ENCODE results near the gene FAM209A. TPM values are rescaled to one million over a fixed set of nuclear protein-coding genes. Genes with fewer than 3 reads are reported as not detected.
A peak's percentile ranks its signal among the peaks of the same experiment; 100 is the strongest.
"Not testable (repeated sequence)": the region's sequence is repeated elsewhere in the genome, so short reads cannot be mapped to it uniquely, and the experiment has no call there.

FAM209A gene
- total RNA-seq, 5 donors from 2014 or later (not counting 1 experiment from before 2014, with no cell fraction given) = 3.7 to 5.6 (median 4.7) TPM

DNA sequence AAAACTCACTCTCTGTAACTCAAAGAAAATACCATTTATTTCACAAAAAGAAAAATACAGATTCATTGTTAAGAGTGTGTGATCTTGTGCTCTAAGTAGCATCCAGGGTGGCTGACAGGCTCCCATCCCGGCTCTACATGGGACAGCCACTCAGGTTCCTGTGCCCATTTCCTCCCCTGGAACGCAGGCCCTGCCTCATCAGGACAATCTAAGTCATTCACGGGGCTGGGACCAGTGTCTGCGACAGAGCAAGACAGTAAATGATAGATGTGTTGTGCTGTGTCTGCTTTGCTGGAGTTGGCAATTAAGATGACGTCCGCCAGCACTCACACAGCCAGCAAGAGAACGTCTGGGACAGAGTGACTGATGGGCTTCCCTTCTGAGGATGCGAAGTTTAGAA is 6.9 kb upstream of the FAM209A start:
- Histone ChIP-seq H3K27me3 (replicated peaks in 1 of 2; ENCODE audit: control insufficient read depth in 2 of 2, extremely low read depth in 1 of 2, insufficient read depth in 2 of 2, low read length in 1 of 2) (no peaks in the 10 kb centered on the region), H3K9me3 (peaks cover 3% of the 10 kb centered on the region), H3K4me3 (ENCODE audit: control insufficient read depth in 1 of 2, extremely low read depth in 1 of 2, low read length in 1 of 2) (no peak overlapping the region), H3K27ac (ENCODE audit: low read length) (no peak overlapping the region), H3K36me3 (ENCODE audit: control insufficient read depth in 2 of 2, extremely low read depth in 1 of 2, insufficient read depth in 1 of 2, low read length in 1 of 2) (peaks cover 13 to 63% of the 10 kb centered on the region in 2 donors), H3K4me1 (ENCODE audit: control insufficient read depth in 1 of 2, extremely low read depth in 1 of 2, insufficient read depth in 2 of 2, low read length in 2 of 2) (peaks cover 0 to 3% of the 10 kb centered on the region in 2 experiments)
- H3K36me3 Mint-ChIP-seq = peaks cover 75% of the 10 kb centered on the region
- CTCF ChIA-PET = no interaction called here
- no peak overlapping the region for H3K27ac Mint-ChIP-seq
- H3K27me3 Mint-ChIP-seq = no peaks in the 10 kb centered on the region
- no peak for ATAC-seq (replicated peaks in 1 of 4)
- H3K9me3 Mint-ChIP-seq = peaks cover 0 to 22% (median 22%) of the 10 kb centered on the region in 3 donors
- no peak overlapping the region for H3K4me3 Mint-ChIP-seq
- peaks cover 0 to 6% (median 0%) of the 10 kb centered on the region in 3 donors for H3K4me1 Mint-ChIP-seq
- WGBS (ENCODE audit: insufficient coverage) = 95% methylated on average over 4 of the region's 8 CpGs
- POLR2A ChIA-PET = no interaction called here
- no peak for DNase-seq

- Mint-ChIP-seq H3K4me1 (peaks cover 3 to 11% (median 3%) of the 10 kb centered on the region in 3 donors), H3K4me3 (no peak overlapping the region), H3K9me3 (peaks cover 0 to 22% (median 22%) of the 10 kb centered on the region in 3 donors), H3K27ac (no peak overlapping the region), H3K27me3 (no peaks in the 10 kb centered on the region), H3K36me3 (peaks cover 76% of the 10 kb centered on the region)
- 98% methylated on average over 11 of the region's 14 CpGs for WGBS (ENCODE audit: insufficient coverage)
- no peak for ATAC-seq (replicated peaks in 1 of 4)
- peaks cover 0 to 3% of the 10 kb centered on the region in 2 experiments for H3K4me1 ChIP-seq (ENCODE audit: control insufficient read depth in 1 of 2, extremely low read depth in 1 of 2, insufficient read depth in 2 of 2, low read length in 2 of 2)
- peaks cover 3% of the 10 kb centered on the region for H3K9me3 ChIP-seq
- H3K27me3 ChIP-seq (replicated peaks in 1 of 2; ENCODE audit: control insufficient read depth in 2 of 2, extremely low read depth in 1 of 2, insufficient read depth in 2 of 2, low read length in 1 of 2) = no peaks in the 10 kb centered on the region
- POLR2A ChIA-PET = no interaction called here
- peaks cover 8 to 60% of the 10 kb centered on the region in 2 donors for H3K36me3 ChIP-seq (ENCODE audit: control insufficient read depth in 2 of 2, extremely low read depth in 1 of 2, insufficient read depth in 1 of 2, low read length in 1 of 2)
- no peak overlapping the region for H3K4me3 ChIP-seq (ENCODE audit: control insufficient read depth in 1 of 2, extremely low read depth in 1 of 2, low read length in 1 of 2)
- no peak for DNase-seq
- no peak overlapping the region for H3K27ac ChIP-seq (ENCODE audit: low read length)
- CTCF ChIA-PET = no interaction called here
Measured at GRCh38 chr20:56518126-56518525, 6.4 kb upstream of the FAM209A start.

- peaks cover 7 to 18% (median 8%) of the 10 kb centered on the region in 3 donors for H3K4me1 Mint-ChIP-seq
- H3K4me1 ChIP-seq (ENCODE audit: control insufficient read depth in 1 of 2, extremely low read depth in 1 of 2, insufficient read depth in 2 of 2, low read length in 2 of 2) = peaks cover 3 to 8% of the 10 kb centered on the region in 2 experiments
- H3K9me3 Mint-ChIP-seq = peaks cover 0 to 22% (median 22%) of the 10 kb centered on the region in 3 donors
- 94% methylated on average over 5 of the region's 10 CpGs for WGBS (ENCODE audit: insufficient coverage)
- H3K36me3 Mint-ChIP-seq = peaks cover 75% of the 10 kb centered on the region
- peaks cover 8 to 52% of the 10 kb centered on the region in 2 donors for H3K36me3 ChIP-seq (ENCODE audit: control insufficient read depth in 2 of 2, extremely low read depth in 1 of 2, insufficient read depth in 1 of 2, low read length in 1 of 2)
- peak overlapping the region in 1 of 3 donors; percentile 17 for H3K4me3 Mint-ChIP-seq
- DNase-seq = no peak
- no peak for ATAC-seq (replicated peaks in 1 of 4)
- ChIA-PET POLR2A (no interaction called here), CTCF (no interaction called here)
- H3K9me3 ChIP-seq = peaks cover 3% of the 10 kb centered on the region
- no peaks in the 10 kb centered on the region for H3K27me3 Mint-ChIP-seq
- no peak overlapping the region for H3K4me3 ChIP-seq (ENCODE audit: control insufficient read depth in 1 of 2, extremely low read depth in 1 of 2, low read length in 1 of 2)
- H3K27me3 ChIP-seq (replicated peaks in 1 of 2; ENCODE audit: control insufficient read depth in 2 of 2, extremely low read depth in 1 of 2, insufficient read depth in 2 of 2, low read length in 1 of 2) = no peaks in the 10 kb centered on the region
- H3K27ac Mint-ChIP-seq = no peak overlapping the region
- H3K27ac ChIP-seq (ENCODE audit: low read length) = no peak overlapping the region
Measured at GRCh38 chr20:56518721-56519398, 5.7 kb upstream of the FAM209A start.

DNA sequence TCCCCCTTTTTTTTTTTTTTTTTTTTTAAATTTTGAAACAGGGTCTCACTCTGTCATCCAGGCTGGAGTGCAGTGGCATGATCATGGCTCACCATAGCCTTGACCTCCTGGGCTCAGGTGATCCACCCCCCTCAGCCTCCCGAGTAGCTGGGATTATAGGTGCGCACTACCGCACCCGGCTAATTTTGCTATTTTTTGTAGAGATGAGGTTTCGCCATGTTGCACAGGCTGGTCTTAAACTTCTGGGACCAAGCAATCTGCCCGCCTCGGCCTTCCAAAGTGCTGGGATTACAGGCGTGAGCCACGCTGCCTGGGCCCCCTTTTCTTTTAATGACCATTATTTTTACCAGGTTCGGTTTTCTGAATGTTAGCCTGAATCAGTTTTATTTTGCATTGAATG is 5.0 kb upstream of the FAM209A start:
- peaks cover 8 to 45% of the 10 kb centered on the region in 2 donors for H3K36me3 ChIP-seq (ENCODE audit: control insufficient read depth in 2 of 2, extremely low read depth in 1 of 2, insufficient read depth in 1 of 2, low read length in 1 of 2)
- H3K9me3 ChIP-seq = peaks cover 3% of the 10 kb centered on the region
- 100% methylated on average over 3 of the region's 10 CpGs for WGBS (ENCODE audit: insufficient coverage)
- Mint-ChIP-seq H3K36me3 (peaks cover 72% of the 10 kb centered on the region), H3K27ac (no peak overlapping the region), H3K4me3 (no peak overlapping the region), H3K4me1 (peaks cover 7 to 21% (median 8%) of the 10 kb centered on the region in 3 donors), H3K27me3 (no peaks in the 10 kb centered on the region), H3K9me3 (peaks cover 0 to 22% (median 22%) of the 10 kb centered on the region in 3 donors)
- ATAC-seq (replicated peaks in 1 of 4) = no peak
- no peaks in the 10 kb centered on the region for H3K27me3 ChIP-seq (replicated peaks in 1 of 2; ENCODE audit: control insufficient read depth in 2 of 2, extremely low read depth in 1 of 2, insufficient read depth in 2 of 2, low read length in 1 of 2)
- CTCF ChIA-PET = no interaction called here
- no peak for DNase-seq
- H3K4me1 ChIP-seq (ENCODE audit: control insufficient read depth in 1 of 2, extremely low read depth in 1 of 2, insufficient read depth in 2 of 2, low read length in 2 of 2) = peaks cover 3 to 8% of the 10 kb centered on the region in 2 experiments
- POLR2A ChIA-PET = no interaction called here
- H3K4me3 ChIP-seq (ENCODE audit: control insufficient read depth in 1 of 2, extremely low read depth in 1 of 2, low read length in 1 of 2) = peak overlapping the region in 1 of 2 donors; percentile 2
- no peak overlapping the region for H3K27ac ChIP-seq (ENCODE audit: low read length)

DNA sequence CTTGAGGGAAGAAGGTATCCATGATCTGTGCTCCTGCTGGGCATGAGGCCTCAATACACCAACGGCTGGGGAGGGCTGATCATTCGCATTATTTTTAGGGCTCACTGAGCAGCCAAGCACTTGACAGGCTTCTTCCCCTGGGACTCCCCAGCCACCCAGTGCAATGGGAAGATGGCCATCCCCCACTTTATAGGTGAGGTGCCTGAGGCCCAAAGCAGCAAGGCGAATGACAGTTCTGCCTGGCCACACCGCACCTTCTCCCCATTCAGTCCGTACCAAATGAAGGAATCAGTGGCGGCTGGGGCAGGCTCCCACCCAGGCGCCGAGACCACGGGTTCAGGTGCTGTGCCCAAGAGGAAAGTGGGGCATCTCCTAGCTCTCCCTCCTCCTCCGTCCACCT is 4.4 kb upstream of the FAM209A start:
- Mint-ChIP-seq H3K36me3 (peaks cover 70% of the 10 kb centered on the region), H3K27ac (no peak overlapping the region), H3K27me3 (no peaks in the 10 kb centered on the region), H3K4me1 (peaks cover 7 to 21% (median 8%) of the 10 kb centered on the region in 3 donors), H3K4me3 (no peak overlapping the region), H3K9me3 (peaks cover 0 to 22% (median 22%) of the 10 kb centered on the region in 3 donors)
- peaks cover 8 to 42% of the 10 kb centered on the region in 2 donors for H3K36me3 ChIP-seq (ENCODE audit: control insufficient read depth in 2 of 2, extremely low read depth in 1 of 2, insufficient read depth in 1 of 2, low read length in 1 of 2)
- H3K4me3 ChIP-seq (ENCODE audit: control insufficient read depth in 1 of 2, extremely low read depth in 1 of 2, low read length in 1 of 2) = peak overlapping the region in 1 of 2 donors; percentile 32
- ATAC-seq (replicated peaks in 1 of 4) (no peak), DNase-seq (no peak)
- WGBS (ENCODE audit: insufficient coverage) = 100% methylated on average over 6 of the region's 10 CpGs
- H3K27ac ChIP-seq (ENCODE audit: low read length) = no peak overlapping the region
- CTCF ChIA-PET = no interaction called here
- H3K4me1 ChIP-seq (ENCODE audit: control insufficient read depth in 1 of 2, extremely low read depth in 1 of 2, insufficient read depth in 2 of 2, low read length in 2 of 2) = peaks cover 3 to 8% of the 10 kb centered on the region in 2 experiments
- H3K9me3 ChIP-seq = peaks cover 3% of the 10 kb centered on the region
- POLR2A ChIA-PET = no interaction called here
- H3K27me3 ChIP-seq (replicated peaks in 1 of 2; ENCODE audit: control insufficient read depth in 2 of 2, extremely low read depth in 1 of 2, insufficient read depth in 2 of 2, low read length in 1 of 2) = no peaks in the 10 kb centered on the region

DNA sequence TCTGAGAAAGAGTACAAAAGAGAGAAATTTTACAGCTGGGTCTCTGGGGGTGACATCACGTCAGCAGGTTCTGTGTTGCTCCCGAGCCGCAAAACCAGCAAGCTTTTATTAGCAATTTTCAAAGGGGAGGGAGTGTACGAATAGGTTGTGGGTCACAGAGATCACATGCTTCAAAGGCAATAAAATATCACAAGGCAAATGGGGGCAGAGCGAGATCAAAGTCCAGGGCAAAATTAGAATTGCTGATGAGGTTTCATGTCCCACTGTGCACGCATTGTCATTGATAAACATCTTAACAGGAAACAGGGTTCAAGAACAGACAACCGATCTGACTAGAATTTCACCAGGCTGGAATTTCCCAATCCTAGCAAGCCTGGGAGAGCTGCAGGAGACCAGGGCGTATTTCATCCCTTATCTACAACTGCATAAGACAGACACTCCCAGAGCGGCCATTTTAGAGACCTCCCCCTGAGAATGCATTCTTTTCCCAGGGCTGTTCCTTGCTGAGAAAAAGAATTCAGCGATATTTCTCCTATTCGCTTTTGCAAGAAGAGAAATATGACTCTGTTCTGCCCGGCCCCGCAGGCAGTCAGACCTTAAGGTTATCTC is 3.7 kb upstream of the FAM209A start:
- DNase-seq; H3K9me3 ChIP-seq; H3K27ac Mint-ChIP-seq; POLR2A ChIA-PET; CTCF ChIA-PET; H3K27me3 Mint-ChIP-seq; H3K27me3 ChIP-seq (replicated peaks in 1 of 2; ENCODE audit: control insufficient read depth in 2 of 2, extremely low read depth in 1 of 2, insufficient read depth in 2 of 2, low read length in 1 of 2); H3K4me3 ChIP-seq (ENCODE audit: control insufficient read depth in 1 of 2, extremely low read depth in 1 of 2, low read length in 1 of 2); H3K4me1 ChIP-seq (ENCODE audit: control insufficient read depth in 1 of 2, extremely low read depth in 1 of 2, insufficient read depth in 2 of 2, low read length in 2 of 2); H3K4me3 Mint-ChIP-seq; H3K27ac ChIP-seq (ENCODE audit: low read length); ATAC-seq (replicated peaks in 1 of 4): not testable (repeated sequence)
- H3K36me3 ChIP-seq (ENCODE audit: control insufficient read depth in 2 of 2, extremely low read depth in 1 of 2, insufficient read depth in 1 of 2, low read length in 1 of 2) = peaks cover 8 to 42% of the 10 kb centered on the region in 2 donors
- 99% methylated on average over 8 of the region's 13 CpGs for WGBS (ENCODE audit: insufficient coverage)
- Mint-ChIP-seq H3K9me3 (peaks cover 0 to 22% (median 22%) of the 10 kb centered on the region in 3 donors), H3K36me3 (peaks cover 63% of the 10 kb centered on the region), H3K4me1 (peaks cover 7 to 21% (median 8%) of the 10 kb centered on the region in 3 donors)

Data from T-cell (primary cell).